Medulla oblongata (tissue), 1 donor: ENCODE data around the gene LRRN4.
A peak's percentile ranks its signal among the peaks of the same experiment; 100 is the strongest.

ENCODE experiments used
- DNase-seq: peaks from one replicate; pipeline ENCODE4 v3.0.0-alpha.2; 2015; ENCODE audit errors: extremely low spot score

LRRN4 gene

GRCh38 chr20:6053776-6054688 lies at the start of gene LRRN4:
Gene LRRN4 (minus strand): TSS chr20:6054060. CDS start chr20:6052799, 1,261 bp downstream.
- no peak for DNase-seq

- DNase-seq: no peak
These were observed 49.4 kb upstream of the LRRN4 start for GRCh38 chr20:6103301-6103700.

- DNase-seq: no peak
These were observed 47.5 kb upstream of the LRRN4 start for GRCh38 chr20:6101346-6101745.

- no peak for DNase-seq
These were observed 46.4 kb upstream of the LRRN4 start for GRCh38 chr20:6100246-6100645.

- DNase-seq: no peak
These were observed 46.0 kb upstream of the LRRN4 start for GRCh38 chr20:6099819-6100218.

GRCh38 chr20:6095409-6095808 lies 41.5 kb upstream of the LRRN4 start:
- DNase-seq: no peak

GRCh38 chr20:6094565-6094964 lies 40.7 kb upstream of the LRRN4 start:
- DNase-seq: no peak

GRCh38 chr20:6094063-6094462 lies 40.2 kb upstream of the LRRN4 start:
- no peak for DNase-seq

GRCh38 chr20:6091661-6092060 lies 37.8 kb upstream of the LRRN4 start:
- DNase-seq: no peak

GRCh38 chr20:6086868-6087267 lies 33.0 kb upstream of the LRRN4 start:
- no peak for DNase-seq

GRCh38 chr20:6083926-6084325 lies 30.1 kb upstream of the LRRN4 start:
- no peak for DNase-seq

GRCh38 chr20:6081236-6081635 lies 27.4 kb upstream of the LRRN4 start:
- DNase-seq: peak; percentile 15

GRCh38 chr20:6079016-6079415 lies 25.2 kb upstream of the LRRN4 start:
- no peak for DNase-seq

GRCh38 chr20:6075428-6076219 lies 21.8 kb upstream of the LRRN4 start:
- DNase-seq: peak; percentile 42

GRCh38 chr20:6074784-6075183 lies 20.9 kb upstream of the LRRN4 start:
- DNase-seq: no peak

GRCh38 chr20:6074145-6074561 lies 20.3 kb upstream of the LRRN4 start:
- DNase-seq: no peak

- DNase-seq: no peak
These were observed 17.2 kb upstream of the LRRN4 start for GRCh38 chr20:6070829-6071695.

GRCh38 chr20:6069669-6070068 lies 15.8 kb upstream of the LRRN4 start:
- DNase-seq: no peak

- no peak for DNase-seq
These were observed 14.0 kb upstream of the LRRN4 start for GRCh38 chr20:6067763-6068318.

- no peak for DNase-seq
These were observed 12.7 kb upstream of the LRRN4 start for GRCh38 chr20:6066582-6066981.

- no peak for DNase-seq
These were observed 7.7 kb upstream of the LRRN4 start for GRCh38 chr20:6061544-6061943.
